IMR-90 (cell line): Measurements from ENCODE around the gene MYBPH. TPM values are rescaled to one million over a fixed set of nuclear protein-coding genes. Genes with fewer than 3 reads are reported as not detected.

Experiments
- ATAC-seq: fragments of 200-7000 bp; cut with Tn5 transposase; 2 replicates; pipeline ENCODE4 v1.9.1; 2020; ENCODE audit warnings: low read depth, mild to moderate bottlenecking, moderate library complexity
- BruUV-seq: library from RNA; stranded (reverse); fragments of 400-500 nt; replicated peaks from 2 replicates; lab custom pipeline; 2021; lab: Mats Ljungman, UMichigan
- CTCF ChIA-PET: fragments of 300-600 bp; formaldehyde crosslinking; extraction: SDS; loops from one replicate; lab custom pipeline; 2021; ENCODE audit warnings: antibody characterized with exemption; lab: Yijun Ruan, JAX
- POLR2A ChIA-PET: fragments of 300-600 bp; sonication (Branson Sonifier 250); formaldehyde crosslinking; loops from one replicate; lab custom pipeline; 2022; ENCODE audit warnings: antibody characterized with exemption; ENCODE audit not compliant: unreplicated experiment; lab: Charles Lee
- DNase-seq: peaks from one replicate; pipeline ENCODE4 v3.0.0; 2013
- H2AFZ ChIP-seq: replicated peaks from 2 replicates; pipeline ENCODE3; 2013; ENCODE audit warnings: low read length, mild to moderate bottlenecking; ENCODE audit not compliant: poor library complexity
- H2AK5ac ChIP-seq: 2 replicates; pipeline ENCODE4 v1.6.1; 2013; ENCODE audit warnings: low read depth, low read length, inconsistent platforms
- H2AK9ac ChIP-seq: replicated peaks from 2 replicates; pipeline ENCODE3; 2013; ENCODE audit warnings: mild to moderate bottlenecking, low read depth, low read length, moderate library complexity; ENCODE audit not compliant: poor library complexity
- H2BK120ac ChIP-seq: 2 replicates; pipeline ENCODE4 v1.6.1; 2013; ENCODE audit warnings: low read depth, low read length, inconsistent platforms
- H2BK15ac ChIP-seq: 3 replicates; pipeline ENCODE4 v1.6.1; 2013; ENCODE audit warnings: low read depth, low read length, inconsistent platforms
- H2BK20ac ChIP-seq: 2 replicates; pipeline ENCODE4 v1.6.1; 2013; ENCODE audit warnings: low read depth, mild to moderate bottlenecking, inconsistent platforms, low read length, moderate library complexity
- H2BK5ac ChIP-seq: 2 replicates; pipeline ENCODE4 v1.6.1; 2013; ENCODE audit warnings: mild to moderate bottlenecking, low read depth, low read length, inconsistent platforms; ENCODE audit not compliant: poor library complexity, severe bottlenecking
- H3K14ac ChIP-seq: replicated peaks from 2 replicates; pipeline ENCODE4 v1.6.1; 2013; ENCODE audit warnings: low read depth, low read length, inconsistent platforms
- H3K18ac ChIP-seq: 2 replicates; pipeline ENCODE4 v1.6.1; 2013; ENCODE audit warnings: low read depth, low read length, control low read depth
- H3K23ac ChIP-seq: 2 replicates; pipeline ENCODE4 v1.6.1; 2013; ENCODE audit warnings: low read depth, low read length, inconsistent platforms
- H3K27ac ChIP-seq: 2 replicates; pipeline ENCODE4 v1.5.1; 2013; ENCODE audit warnings: mild to moderate bottlenecking, control low read depth, low read length; ENCODE audit not compliant: insufficient read depth
- H3K27me3 ChIP-seq: 2 replicates; pipeline ENCODE4 v1.6.1; 2013; ENCODE audit warnings: low read length; ENCODE audit not compliant: control insufficient read depth, insufficient read depth
- H3K36me3 ChIP-seq: 2 replicates; pipeline ENCODE4 v1.6.1; 2013; ENCODE audit warnings: low read length, mixed read lengths; ENCODE audit not compliant: control insufficient read depth, insufficient read depth
- H3K4ac ChIP-seq: 2 replicates; pipeline ENCODE4 v1.6.1; 2013; ENCODE audit warnings: low read depth, low read length, inconsistent platforms
- H3K4me1 ChIP-seq: 2 replicates; pipeline ENCODE4 v1.6.1; 2013; ENCODE audit warnings: low read length, mixed read lengths; ENCODE audit not compliant: control insufficient read depth, insufficient read depth
- H3K4me2 ChIP-seq: 2 replicates; pipeline ENCODE4 v1.6.1; 2013; ENCODE audit warnings: low read depth, mild to moderate bottlenecking, control low read depth, low read length, moderate library complexity
- H3K4me3 ChIP-seq: 2 replicates; pipeline ENCODE4 v1.5.1; 2013; ENCODE audit warnings: low read depth, mild to moderate bottlenecking, control low read depth, low read length, moderate library complexity; ENCODE audit not compliant: insufficient read depth
- H3K56ac ChIP-seq: 2 replicates; pipeline ENCODE4 v1.6.1; 2013; ENCODE audit warnings: low read length, inconsistent platforms; ENCODE audit not compliant: insufficient read depth; ENCODE audit errors: extremely low read depth
- H3K79me1 ChIP-seq, 2 experiments: 2 replicates each; pipeline ENCODE4 v1.6.1; 2013; ENCODE audit warnings: low read length in 2 of 2, inconsistent platforms in 1 of 2, low read depth in 1 of 2
- H3K9ac ChIP-seq: 2 replicates; pipeline ENCODE4 v1.6.1; 2013; ENCODE audit warnings: low read depth, low read length, control low read depth
- H3K9me1 ChIP-seq: 2 replicates; pipeline ENCODE4 v1.6.1; 2013; ENCODE audit warnings: low read length, inconsistent platforms; ENCODE audit not compliant: insufficient read depth
- H3K9me3 ChIP-seq: 2 replicates; pipeline ENCODE4 v1.6.1; 2013; ENCODE audit warnings: low read length; ENCODE audit not compliant: control insufficient read depth, insufficient read depth
- H4K20me1 ChIP-seq: 2 replicates; pipeline ENCODE4 v1.6.1; 2013; ENCODE audit warnings: low read length, inconsistent platforms; ENCODE audit not compliant: insufficient read depth
- H4K5ac ChIP-seq: 2 replicates; pipeline ENCODE4 v1.6.1; 2013; ENCODE audit warnings: mild to moderate bottlenecking, low read depth, low read length, control low read depth
- H4K8ac ChIP-seq, 2 experiments: 2 replicates each; pipeline ENCODE4 v1.6.1; 2013; ENCODE audit warnings: low read depth in 2 of 2, low read length in 2 of 2, control low read depth in 1 of 2, inconsistent platforms in 1 of 2
- H4K91ac ChIP-seq: 2 replicates; pipeline ENCODE4 v1.6.1; 2013; ENCODE audit warnings: low read depth, low read length, inconsistent platforms; ENCODE audit not compliant: insufficient read depth
- BHLHE40 ChIP-seq: fragments of 150-350 bp; IDR thresholded peaks from 2 replicates; pipeline ENCODE4 v1.6.1; 2016; ENCODE audit warnings: mild to moderate bottlenecking, low read depth, low read length
- CEBPB ChIP-seq: IDR thresholded peaks from 2 replicates; pipeline ENCODE4 v1.6.1; 2012; ENCODE audit warnings: low read depth, low read length, improper control_type of control experiment
- CHD1 ChIP-seq: IDR thresholded peaks from 2 replicates; pipeline ENCODE4 v1.6.1; 2012; ENCODE audit warnings: low read depth, low read length, improper control_type of control experiment
- MAFK ChIP-seq: IDR thresholded peaks from 2 replicates; pipeline ENCODE4 v1.6.1; 2012; ENCODE audit warnings: low read depth, low read length, improper control_type of control experiment
- MXI1 ChIP-seq: IDR thresholded peaks from 2 replicates; pipeline ENCODE4 v1.6.1; 2012; ENCODE audit warnings: low read depth, mild to moderate bottlenecking, low read length, moderate library complexity, borderline replicate concordance
- NFE2L2 ChIP-seq: fragments of 150-350 bp; IDR thresholded peaks from 2 replicates; pipeline ENCODE4 v1.6.1; 2016; ENCODE audit warnings: low read depth, mild to moderate bottlenecking, low read length
- RCOR1 ChIP-seq: IDR thresholded peaks from 2 replicates; pipeline ENCODE4 v1.6.1; 2012; ENCODE audit warnings: mild to moderate bottlenecking, low read length, improper control_type of control experiment; ENCODE audit not compliant: insufficient replicate concordance
- SMC3 ChIP-seq: fragments of 150-350 bp; IDR thresholded peaks from 2 replicates; pipeline ENCODE4 v1.6.1; 2016; ENCODE audit warnings: low read depth, mild to moderate bottlenecking, antibody characterized with exemption, low read length, moderate library complexity
- WGBS, 2 experiments: methylation state at CpG; one replicate each; pipeline versions ENCODE4 v1.1.5 to v1.1.7; 2013; ENCODE audit warnings: missing lambda C conversion rate in 2 of 2; ENCODE audit not compliant: insufficient read length in 1 of 2; ENCODE audit errors: extremely low coverage in 2 of 2; 5-methylcytosine and 5-hydroxymethylcytosine counted together
- dilution Hi-C: fragments of 300-500 bp; cut with HindIII; formaldehyde crosslinking; loops from one replicate; pipeline ENCODE4 v1.14.3; 2018; ENCODE audit warnings: low sequenced_read_pairs; ENCODE audit not compliant: unreplicated experiment
- in situ Hi-C: fragments of 300-500 bp; cut with MboI; formaldehyde crosslinking; loops from 3 replicates; pipeline ENCODE4 v1.14.3; 2019; ENCODE audit warnings: low sequenced_read_pairs, inconsistent platforms, mixed read lengths
- intact Hi-C: fragments of 100-400 bp; cut with micrococcal nuclease; formaldehyde crosslinking; loops from 2 replicates; pipeline ENCODE4 v1.10.0; 2022
- polyA plus RNA-seq, 3 experiments: library from polyadenylated mRNA; depleted of rRNA; stranded (reverse); fragments of >200 nt; gene quantifications; 2 replicates each; pipeline ENCODE4 v1.2.3, GENCODE V29; 2012; ENCODE audit warnings: low replicate concordance in 1 of 3
- total RNA-seq: library from RNA; depleted of rRNA; stranded (reverse); fragments of >200 nt; gene quantifications from 2 replicates; pipeline ENCODE4 v1.2.3, GENCODE V29; 2012
- TF ChIP-seq, protein P1 (sequence below): conservative IDR thresholded peaks from 2 replicates; pipeline ENCODE4 v1.5.1; 2012; ENCODE audit warnings: mild to moderate bottlenecking, low read depth, low read length, improper control_type of control experiment

Gene MYBPH
- total and polyA plus RNA-seq, 2 of the 4 experiments (the other 2 are of a cell fraction): not detected

DNA sequence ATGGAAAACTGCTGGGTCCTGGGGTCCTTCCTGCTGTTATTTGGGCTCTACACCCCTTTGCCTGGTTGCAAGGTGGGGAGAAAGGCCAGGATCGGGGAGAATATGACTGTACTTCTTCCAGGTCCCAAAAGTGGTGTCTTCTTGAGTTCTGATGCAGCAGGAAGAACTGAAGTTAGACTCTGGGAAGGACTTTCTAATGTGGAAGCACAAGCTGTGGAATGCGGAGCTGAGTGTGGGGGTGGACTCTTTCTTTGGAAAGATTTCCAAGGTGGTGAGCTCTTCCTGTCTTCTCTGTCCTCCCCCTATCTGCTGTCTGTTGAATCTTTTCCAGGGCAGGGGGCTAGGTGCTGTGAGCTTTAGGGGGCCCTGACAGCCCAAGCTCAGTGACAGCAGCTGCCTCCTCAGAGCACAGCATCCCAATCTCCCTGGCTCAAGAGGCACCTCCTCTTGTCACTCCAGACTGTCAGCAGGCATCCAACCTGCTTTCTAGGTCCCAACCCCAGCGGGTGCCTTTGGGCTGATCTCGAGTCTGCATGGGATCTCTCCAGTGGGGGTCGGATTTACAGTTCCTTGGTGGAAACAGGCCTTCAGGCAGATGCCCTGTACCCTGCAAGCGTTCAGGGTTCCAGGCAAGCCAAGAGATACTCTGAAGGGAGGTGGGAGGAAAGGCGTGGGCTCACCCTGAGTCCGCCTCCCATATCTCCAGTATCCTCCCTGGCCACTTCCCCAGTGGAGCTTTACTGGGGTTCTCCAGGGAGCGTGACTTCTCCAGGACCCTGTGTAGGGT is 24.9 kb downstream of the MYBPH start:
- no peak overlapping the region for H3K14ac ChIP-seq
- H2BK15ac ChIP-seq: no peak overlapping the region
- H3K4me1 ChIP-seq: peaks cover 11% of the 10 kb centered on the region
- no peaks in the 10 kb centered on the region for H3K9me1 ChIP-seq
- H3K4me3 ChIP-seq: no peak overlapping the region
- intact Hi-C loops: no loop called here
- in situ Hi-C loops: no loop called here
- H2AFZ ChIP-seq: peak overlapping the region; percentile 13
- DNase-seq: no peak
- no TSS peak for BruUV-seq
- CTCF ChIA-PET: no interaction called here
- H4K8ac ChIP-seq: no peak overlapping the region
- H3K4me2 ChIP-seq: no peak overlapping the region
- H2BK120ac ChIP-seq: no peak overlapping the region
- H3K27ac ChIP-seq: no peak overlapping the region
- WGBS, 2 experiments: 33% methylated on average over 1 of the region's 9 CpGs; no CpG with 5 or more reads in 1 of the 2 experiments
- H2AK5ac ChIP-seq: no peak overlapping the region
- H3K9me3 ChIP-seq: no peaks in the 10 kb centered on the region
- H3K18ac ChIP-seq: no peak overlapping the region
- H3K9ac ChIP-seq: no peak overlapping the region
- no peaks in the 10 kb centered on the region for H4K20me1 ChIP-seq
- no peak overlapping the region for H2BK5ac ChIP-seq
- H2BK20ac ChIP-seq: no peak overlapping the region
- H4K91ac ChIP-seq: no peak overlapping the region
- H3K56ac ChIP-seq: no peak overlapping the region
- H3K4ac ChIP-seq: no peak overlapping the region
- H3K36me3 ChIP-seq: no peaks in the 10 kb centered on the region
- TF ChIP-seq MXI1 (no peak), SMC3 (no peak), RCOR1 (no peak), NFE2L2 (no peak), BHLHE40 (no peak), CEBPB (no peak), MAFK (no peak), CHD1 (no peak)
- TF ChIP-seq, protein P1, sequence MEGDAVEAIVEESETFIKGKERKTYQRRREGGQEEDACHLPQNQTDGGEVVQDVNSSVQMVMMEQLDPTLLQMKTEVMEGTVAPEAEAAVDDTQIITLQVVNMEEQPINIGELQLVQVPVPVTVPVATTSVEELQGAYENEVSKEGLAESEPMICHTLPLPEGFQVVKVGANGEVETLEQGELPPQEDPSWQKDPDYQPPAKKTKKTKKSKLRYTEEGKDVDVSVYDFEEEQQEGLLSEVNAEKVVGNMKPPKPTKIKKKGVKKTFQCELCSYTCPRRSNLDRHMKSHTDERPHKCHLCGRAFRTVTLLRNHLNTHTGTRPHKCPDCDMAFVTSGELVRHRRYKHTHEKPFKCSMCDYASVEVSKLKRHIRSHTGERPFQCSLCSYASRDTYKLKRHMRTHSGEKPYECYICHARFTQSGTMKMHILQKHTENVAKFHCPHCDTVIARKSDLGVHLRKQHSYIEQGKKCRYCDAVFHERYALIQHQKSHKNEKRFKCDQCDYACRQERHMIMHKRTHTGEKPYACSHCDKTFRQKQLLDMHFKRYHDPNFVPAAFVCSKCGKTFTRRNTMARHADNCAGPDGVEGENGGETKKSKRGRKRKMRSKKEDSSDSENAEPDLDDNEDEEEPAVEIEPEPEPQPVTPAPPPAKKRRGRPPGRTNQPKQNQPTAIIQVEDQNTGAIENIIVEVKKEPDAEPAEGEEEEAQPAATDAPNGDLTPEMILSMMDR: no peak
- no peak overlapping the region for H4K5ac ChIP-seq
- dilution Hi-C loops: no loop called here
- no peak for ATAC-seq
- H3K27me3 ChIP-seq: no peaks in the 10 kb centered on the region; the same call in 1 of the 2 replicates
- no peak overlapping the region for H2AK9ac ChIP-seq
- H3K23ac ChIP-seq: no peak overlapping the region
- H3K79me1 ChIP-seq: no peaks in the 10 kb centered on the region
- POLR2A ChIA-PET: no interaction called here
